HG02678 (cell line): Measurements from ENCODE around the gene CTBP2.

ENCODE experiments used
- ATAC-seq: cut with Tn5 transposase; IDR thresholded peaks from one replicate; pipeline ENCODE4 v1.9.1; 2021; ENCODE audit warnings: mild to moderate bottlenecking, moderate library complexity; ENCODE audit not compliant: unreplicated experiment

CTBP2 gene

GRCh38 chr10:125147971-125148439, 12.4 kb downstream of the CTBP2 start:
- no peak for ATAC-seq

DNA sequence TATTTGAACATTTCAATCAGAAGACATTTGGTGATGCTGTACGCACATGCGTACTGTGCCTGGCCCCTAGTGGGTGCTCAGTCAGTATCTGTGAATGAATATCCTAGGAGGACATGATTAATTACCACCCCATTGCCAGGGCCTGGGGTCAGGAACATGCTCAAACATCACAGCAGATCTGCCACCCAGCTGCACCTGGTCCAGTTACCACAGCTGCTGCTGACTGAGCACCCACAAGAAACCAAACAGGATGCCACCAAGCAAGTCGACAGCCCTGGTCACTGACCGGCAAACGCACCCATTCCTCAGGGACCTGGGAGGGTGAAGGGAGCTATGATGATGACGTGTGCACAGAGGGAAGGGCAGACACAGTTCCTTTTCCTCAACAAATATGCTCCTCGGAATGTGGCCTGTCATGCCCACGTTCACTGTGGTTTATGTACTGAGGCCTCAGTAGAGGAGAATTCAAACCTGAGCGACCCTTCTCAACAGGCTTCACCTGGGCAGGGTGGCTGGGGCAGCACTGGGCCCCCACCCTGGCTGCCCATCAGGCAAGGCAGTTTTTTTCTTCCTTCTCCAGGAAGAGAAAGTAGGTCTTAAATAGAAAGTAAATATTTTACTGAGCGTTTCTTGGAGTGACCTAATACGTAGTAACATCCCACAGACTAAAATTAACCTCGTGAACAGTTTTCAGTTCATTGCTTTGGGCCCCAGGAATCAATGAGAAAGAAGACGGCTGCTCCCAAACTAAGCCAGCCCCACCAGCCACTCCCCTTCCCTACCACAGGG, 13.4 kb downstream of the CTBP2 start:
- ATAC-seq = no peak

DNA sequence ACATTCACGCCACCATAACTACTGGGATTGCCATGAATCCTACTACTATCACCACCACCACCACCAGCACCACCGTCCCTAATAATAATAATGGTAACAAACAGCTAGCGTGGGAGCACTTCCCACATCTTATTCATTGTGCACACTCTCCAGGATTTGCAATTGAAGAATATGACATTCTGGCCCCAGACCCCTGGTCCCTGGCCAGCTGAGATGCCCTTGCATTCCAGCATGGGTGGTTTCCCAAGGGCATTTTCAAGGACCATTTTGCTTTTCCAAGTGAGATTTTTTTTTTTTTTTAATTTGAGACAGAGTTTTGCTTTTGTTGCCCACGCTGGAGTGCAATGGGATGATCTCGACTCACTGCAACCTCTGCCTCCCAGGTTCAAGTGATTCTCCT, 14.7 kb downstream of the CTBP2 start:
- ATAC-seq = no peak

DNA sequence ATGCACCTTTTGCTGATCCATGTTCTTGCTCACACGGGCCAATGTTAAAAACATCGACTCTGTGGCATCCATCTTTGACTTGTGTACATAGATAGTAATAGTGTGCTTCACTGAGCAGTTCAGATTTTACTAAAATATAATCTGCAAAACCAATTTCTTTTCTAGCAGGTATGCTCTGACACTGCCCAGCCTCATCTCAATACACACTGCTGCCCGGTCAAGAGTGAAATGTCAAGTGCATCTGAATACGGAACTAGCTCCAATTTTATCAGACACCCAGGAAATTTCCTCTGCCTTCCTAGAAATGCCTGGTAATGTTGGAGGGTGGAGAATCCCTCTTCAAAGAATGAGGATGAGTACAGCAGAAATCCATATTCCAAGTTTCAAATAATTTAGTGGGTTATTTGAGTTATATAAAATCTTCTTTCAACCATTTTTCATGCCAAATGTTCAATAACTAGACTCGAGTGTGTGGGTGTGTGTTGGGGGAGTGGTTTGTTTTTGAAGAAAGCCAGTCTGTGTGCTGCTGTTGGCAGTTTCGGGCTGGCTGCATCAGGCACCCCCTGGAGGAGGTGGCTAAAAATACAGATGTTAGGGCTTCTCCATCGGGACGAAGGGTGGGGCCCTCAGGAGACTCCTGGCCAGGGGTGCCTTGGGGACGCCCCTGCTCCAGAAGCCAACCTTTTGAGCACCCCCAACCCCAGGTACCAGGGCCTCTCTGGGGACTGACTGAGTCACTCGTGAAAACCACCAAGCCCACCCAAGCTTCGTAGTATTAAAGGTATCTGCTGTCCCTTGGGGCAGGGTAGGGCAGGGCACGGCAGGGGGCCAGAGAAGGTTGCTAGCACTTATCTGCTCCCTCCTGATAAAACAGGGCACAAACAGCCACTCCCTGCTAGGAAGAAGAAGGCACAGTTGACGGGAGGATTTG, 15.4 kb downstream of the CTBP2 start:
- ATAC-seq = no peak

DNA sequence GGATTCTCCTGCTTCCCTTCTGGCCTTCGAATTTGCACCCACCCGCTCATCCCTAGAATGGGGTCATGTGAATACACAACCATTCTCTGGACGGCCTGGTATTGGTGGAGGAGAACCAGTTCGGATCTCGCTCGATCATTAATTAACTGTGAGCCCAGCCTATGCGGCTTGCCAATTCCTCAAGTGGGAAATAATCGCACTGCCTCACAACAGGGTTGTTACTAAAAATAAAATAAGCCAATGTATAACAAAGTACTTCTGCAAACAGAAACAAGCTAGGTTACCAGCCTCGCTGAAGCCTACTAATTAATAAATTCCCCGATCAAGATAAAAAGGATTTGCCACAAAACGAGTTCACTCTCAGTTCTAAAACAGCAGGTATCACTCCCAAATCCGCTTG, 16.2 kb downstream of the CTBP2 start:
- no peak for ATAC-seq

DNA sequence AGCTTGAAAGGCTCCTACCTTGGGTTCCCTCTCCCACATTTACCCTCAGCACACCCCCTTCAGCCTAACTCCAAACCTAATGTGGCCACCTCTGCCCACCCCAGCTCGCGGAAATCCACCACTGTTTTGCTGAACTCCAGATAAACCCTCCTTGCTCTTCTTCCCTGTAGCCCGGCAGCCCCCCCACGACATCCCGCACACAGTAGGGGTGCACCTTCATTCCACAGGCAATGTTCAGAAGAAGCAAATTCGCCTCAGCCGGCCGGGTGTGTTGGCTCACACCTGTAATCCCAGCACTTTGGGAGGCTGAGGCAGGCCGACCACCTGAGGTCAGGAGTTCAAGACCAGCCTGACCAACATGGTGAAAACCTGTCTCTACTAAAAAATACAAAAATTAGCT, 17.4 kb downstream of the CTBP2 start:
- ATAC-seq = no peak

GRCh38 chr10:125141860-125142484, 18.4 kb downstream of the CTBP2 start:
- ATAC-seq = no peak

- ATAC-seq = no peak
These were observed 19.1 kb downstream of the CTBP2 start for GRCh38 chr10:125141150-125141859.

- ATAC-seq = no peak
These were observed 20.2 kb downstream of the CTBP2 start for GRCh38 chr10:125140151-125140550.

GRCh38 chr10:125137601-125138438, 22.5 kb downstream of the CTBP2 start:
- ATAC-seq = no peak

DNA sequence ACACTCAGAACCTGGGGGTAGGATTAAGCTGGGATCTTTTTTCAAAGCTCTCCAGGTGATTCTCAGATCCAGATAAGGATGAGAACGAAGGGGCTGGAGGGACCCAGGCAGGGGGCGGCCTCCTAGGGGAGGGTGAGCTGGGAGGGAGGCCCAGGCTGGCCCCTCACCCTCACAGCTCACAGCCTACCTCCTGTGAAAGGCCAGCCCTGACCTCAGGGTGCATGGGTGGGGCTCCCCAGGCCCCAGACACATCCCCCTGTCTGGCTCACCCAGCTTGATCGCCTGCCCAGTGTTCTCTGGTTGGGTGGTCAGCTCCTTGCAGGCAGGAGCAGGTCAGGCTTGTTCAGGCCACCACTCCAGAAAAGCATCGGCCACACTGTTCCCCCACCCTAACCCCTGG, 24.3 kb downstream of the CTBP2 start:
- no peak for ATAC-seq

DNA sequence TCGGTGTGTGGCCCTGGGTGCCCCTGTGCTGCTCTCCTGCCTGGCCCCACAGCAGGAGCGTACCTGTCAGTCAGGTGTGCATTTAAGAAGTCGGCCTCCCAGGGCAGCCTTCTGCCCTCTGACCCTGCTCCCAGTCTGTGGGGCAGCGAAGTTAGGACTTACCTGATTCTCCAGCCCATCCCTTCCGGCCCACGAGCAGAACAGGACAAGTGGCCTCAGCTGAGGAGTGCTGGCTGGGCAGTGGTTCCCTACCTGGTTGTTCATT, 24.7 kb downstream of the CTBP2 start:
- ATAC-seq = no peak

DNA sequence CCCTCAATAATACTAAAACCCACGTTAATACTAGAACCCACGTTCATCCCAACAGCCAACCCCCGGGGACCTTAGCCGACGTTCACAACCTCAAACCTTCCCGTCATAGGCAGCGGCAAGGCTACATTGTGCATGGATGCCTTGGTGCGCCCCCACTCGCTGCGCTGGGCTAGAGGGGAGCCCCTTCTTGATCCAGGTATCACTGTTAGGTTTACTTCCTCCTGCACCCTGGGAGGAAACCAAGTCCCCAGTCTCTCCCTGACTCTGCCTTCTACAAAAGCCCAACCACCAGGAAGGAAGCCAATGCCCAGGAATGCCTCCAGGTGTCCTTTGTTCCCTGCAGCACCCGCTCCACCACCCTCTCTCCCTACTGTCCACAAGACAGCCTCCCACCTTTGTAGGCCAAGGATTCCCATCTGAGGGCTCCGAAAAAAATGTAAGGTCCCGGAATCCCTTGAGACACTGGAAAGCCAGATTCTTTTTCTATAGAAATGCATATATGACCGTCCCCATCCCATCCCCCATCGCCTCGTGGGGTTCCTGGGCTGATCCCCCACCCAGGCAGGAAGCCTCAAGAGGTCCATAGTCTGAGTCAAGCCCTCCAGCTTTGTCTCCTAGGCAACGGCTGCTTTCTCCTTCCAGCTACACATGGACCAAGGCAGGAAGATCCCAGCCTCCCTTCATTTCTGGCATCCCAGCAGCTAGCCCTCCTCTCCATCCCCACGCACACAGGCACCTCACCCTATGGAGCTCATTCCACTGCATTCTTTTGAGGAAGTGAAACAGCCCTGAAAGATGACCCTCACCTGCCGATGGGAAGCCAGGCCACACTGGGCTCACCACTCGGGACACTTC, 25.2 kb downstream of the CTBP2 start:
- ATAC-seq = no peak

GRCh38 chr10:125134483-125134848, 25.9 kb downstream of the CTBP2 start:
- no peak for ATAC-seq

GRCh38 chr10:125133696-125134482, 26.5 kb downstream of the CTBP2 start:
- ATAC-seq = no peak

GRCh38 chr10:125132344-125132743, 28.0 kb downstream of the CTBP2 start:
- no peak for ATAC-seq

DNA sequence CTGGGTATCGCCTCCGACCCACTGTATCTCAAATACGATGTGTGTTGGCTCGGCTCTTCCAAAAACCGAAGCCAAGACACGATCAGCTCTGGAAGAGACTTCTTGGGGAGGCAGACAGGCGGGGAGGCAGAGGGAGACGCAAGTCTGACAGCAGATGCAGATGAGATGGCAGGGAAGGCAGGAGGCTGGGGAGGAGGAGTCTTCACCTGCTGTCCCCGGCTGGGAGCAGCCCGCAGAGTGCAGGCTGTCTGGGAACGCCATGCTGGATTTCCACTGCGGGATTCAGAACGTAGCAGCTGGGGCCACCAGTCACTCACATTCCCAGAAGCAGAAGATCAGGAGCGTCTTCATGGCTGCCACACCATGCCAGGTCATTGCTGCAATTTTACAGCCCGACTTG, 29.4 kb downstream of the CTBP2 start:
- ATAC-seq = no peak

DNA sequence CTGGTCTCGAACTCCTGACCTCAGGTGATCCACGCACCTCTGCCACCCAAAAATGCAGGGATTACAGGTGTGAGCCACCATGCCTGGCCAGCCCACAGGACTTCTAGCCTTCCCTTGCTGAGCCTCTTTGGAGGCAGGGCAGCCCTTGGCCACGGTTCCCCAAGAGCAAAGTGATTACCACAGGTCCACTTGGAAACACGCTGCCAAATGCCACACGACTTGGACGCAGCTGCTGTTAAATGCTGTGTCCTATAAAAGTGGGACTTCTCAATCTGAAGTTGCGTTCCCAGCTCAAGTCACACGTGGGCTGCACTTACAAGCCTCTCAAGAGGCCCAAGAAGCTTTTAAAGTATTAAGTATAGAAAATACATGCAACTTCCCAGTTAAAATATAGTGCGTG, 30.1 kb downstream of the CTBP2 start:
- ATAC-seq = no peak

DNA sequence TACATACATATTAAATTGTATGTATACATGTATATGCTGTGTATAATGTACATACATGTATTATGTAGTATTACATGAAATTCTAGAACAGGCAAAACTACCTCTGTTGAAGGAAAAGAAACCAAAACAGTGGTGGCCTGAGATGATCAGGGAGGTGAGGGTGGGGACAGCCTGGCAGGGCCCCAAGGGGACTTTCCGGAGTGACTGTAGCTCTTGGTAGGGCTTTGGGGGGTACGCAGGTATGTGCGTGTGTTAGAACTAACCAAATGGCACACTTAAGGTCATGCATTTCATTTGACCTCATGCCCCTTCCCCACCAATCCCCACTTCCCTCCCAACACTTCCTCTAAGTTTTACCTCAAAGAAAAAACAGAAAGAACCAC, 31.3 kb downstream of the CTBP2 start:
- ATAC-seq = no peak
